GM21447 (cell line): Measurements from ENCODE around the gene FIGNL1.

ENCODE experiments used
- ATAC-seq: cut with Tn5 transposase; IDR thresholded peaks from one replicate; pipeline ENCODE4 v1.9.1; 2021; ENCODE audit not compliant: unreplicated experiment

Gene FIGNL1

DNA sequence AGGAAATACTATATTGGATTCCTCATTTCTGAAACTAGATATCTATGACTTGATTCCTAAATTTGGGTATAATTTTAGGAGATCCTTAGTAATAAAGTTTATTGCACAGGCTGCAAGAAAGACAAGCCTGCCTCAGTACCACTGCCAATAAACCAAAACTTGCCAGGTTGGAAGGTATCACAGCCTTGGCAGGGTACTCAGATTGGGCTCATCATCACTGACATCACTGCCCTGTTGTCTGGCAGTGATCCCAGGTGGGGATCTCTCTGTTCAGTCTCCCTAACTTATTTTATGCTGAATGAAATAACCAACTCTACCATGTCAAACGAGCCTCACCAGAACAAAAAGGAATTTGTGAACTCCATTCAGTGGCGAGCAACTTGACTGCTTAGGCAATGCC, 18.8 kb downstream of the FIGNL1 start:
- ATAC-seq: no peak

DNA sequence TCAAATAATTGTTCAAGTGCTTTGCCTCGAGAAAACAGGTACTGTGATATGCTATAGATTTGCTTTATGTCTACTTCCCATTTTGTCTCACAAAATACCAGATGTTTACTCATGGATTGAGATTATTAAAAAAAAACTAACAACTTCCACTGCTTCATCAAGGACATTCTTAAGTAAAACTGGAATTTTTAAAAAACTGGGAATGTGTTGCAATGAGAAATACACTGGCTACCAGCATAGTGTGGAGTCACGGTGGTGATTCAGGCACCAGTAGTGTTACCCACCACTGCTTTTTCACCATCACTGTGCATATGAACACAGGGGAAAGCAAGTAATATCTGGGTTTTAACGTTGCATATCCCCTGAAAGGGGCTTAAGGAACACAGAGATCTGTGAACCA, 21.2 kb downstream of the FIGNL1 start:
- ATAC-seq: no peak

DNA sequence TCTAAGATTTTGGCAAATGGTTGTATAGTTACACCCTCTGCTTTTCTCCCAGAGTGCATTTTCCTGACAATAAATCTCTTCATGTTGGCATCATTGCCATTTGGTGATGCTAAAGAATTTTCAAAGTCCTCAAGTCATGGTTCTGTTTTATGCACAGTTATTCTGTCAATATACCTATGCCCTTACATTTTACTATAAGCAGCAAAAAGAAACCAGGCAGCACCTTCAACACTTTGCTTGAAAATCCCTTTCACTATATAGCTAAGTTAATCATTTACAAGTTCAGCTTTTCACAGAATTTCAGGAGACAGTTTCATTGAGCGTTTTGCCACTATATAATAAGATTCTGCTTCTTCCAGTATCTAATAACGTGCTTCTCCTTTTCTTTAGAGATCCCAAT, 22.6 kb downstream of the FIGNL1 start:
- ATAC-seq: no peak

DNA sequence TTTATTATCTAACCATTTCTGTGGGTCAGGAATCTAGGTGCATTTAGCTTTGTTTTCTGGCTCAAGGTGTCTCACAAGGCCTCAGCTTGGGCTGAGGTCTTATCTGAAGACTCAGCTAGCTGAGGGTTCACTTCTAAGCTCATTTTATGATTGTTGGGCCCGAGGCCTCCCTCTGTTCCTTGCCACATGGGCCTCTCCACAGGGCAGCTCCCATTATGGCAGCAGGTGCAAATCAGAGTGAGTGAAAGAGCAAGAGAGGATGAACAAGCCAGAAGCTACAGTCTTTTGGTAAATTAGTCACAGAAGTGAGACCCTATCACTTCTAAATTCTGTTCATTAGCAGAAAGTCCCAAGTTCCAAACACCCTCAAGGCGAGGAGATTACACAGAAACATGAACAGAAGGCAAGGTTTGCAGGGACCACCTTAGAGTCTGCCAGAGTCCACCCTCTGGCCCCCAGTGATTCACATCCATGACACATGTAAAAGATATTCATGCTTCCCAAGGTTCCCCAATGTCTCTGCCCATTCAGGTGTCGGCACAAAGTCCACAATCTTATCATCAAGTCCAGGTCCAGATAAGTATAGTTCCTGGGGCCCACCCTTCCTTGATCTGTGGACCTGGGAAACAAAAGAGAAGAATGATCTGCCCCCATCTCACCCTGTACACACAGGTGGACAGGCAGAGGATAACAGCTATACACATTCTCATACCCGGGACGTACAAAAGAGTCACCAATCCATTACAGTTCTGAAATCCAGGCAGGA, 23.7 kb downstream of the FIGNL1 start:
- no peak for ATAC-seq

DNA sequence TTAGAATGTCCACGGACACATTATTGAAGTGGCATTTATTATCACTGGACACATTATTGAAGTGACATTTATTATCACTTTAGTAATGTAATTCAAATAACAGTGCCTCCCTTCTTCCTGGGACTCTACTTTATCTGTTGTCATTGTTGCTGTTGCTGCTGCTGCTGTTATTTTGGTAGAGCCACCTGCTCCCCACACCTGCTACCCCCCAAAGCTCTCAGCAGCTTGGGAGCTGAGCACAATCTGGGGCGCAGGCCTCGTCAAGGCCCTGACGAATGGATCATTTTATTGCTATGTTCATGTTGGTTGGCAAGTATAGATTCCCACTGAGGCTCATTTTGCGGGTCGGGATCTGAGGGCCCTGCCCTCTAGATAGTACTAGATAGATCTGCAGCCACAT, 24.8 kb downstream of the FIGNL1 start:
- ATAC-seq: no peak

DNA sequence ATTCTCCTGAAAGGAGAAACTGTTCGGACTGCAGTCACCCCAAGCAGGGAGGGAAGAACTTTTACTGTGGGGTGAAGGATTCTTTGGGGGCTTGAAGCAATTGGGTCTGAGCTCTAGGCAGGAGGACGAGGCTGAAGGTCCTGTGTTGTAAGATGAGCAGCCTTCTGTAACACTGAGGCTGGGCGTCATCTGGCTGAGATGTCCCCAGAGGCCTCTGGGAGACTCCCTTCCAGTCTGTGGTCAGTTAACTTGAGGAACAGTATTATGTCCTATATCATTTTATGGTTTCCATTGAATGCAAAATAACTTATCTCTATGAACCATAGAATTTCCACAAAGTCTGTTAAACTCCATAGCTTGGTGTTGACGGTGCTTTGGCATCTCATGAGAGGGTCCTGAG, 26.3 kb downstream of the FIGNL1 start:
- ATAC-seq: no peak

DNA sequence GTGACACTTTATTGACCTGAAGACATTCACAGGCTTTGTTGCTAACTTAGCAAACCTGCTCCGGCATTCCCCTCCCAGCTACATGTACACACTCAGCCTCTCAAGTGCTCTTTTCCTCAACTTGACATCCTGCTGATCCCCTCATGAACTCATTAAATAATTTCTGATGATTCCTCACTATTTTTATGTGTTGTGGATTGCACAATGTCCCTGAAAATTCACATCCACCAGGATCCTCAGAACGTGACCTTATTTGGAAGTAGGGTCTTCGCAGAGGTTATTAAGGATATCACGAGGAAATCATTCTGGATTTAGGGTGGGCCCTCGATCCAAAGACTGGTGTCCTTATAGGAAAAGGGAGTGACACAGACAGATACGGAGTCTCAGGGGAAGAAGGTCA, 27.3 kb downstream of the FIGNL1 start:
- ATAC-seq: no peak

DNA sequence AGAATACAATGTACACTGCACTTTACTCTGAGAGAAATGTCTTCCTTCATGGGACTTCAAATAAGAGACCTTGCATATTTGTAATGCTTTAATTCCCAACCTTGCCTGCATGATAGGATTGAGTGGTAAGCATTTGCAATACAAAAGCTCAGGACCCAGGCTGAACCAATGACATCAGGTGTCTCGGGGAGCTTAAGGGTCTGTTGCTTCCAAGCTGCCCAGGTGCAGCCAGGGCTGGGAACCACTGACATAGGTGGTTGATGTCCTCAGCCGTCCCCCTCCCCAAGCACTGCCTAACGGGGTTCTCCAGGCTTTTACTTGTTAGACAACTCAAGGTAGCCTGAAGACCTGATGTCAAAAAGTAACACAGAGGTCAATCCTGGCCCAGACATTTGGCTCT, 29.1 kb downstream of the FIGNL1 start:
- no peak for ATAC-seq

DNA sequence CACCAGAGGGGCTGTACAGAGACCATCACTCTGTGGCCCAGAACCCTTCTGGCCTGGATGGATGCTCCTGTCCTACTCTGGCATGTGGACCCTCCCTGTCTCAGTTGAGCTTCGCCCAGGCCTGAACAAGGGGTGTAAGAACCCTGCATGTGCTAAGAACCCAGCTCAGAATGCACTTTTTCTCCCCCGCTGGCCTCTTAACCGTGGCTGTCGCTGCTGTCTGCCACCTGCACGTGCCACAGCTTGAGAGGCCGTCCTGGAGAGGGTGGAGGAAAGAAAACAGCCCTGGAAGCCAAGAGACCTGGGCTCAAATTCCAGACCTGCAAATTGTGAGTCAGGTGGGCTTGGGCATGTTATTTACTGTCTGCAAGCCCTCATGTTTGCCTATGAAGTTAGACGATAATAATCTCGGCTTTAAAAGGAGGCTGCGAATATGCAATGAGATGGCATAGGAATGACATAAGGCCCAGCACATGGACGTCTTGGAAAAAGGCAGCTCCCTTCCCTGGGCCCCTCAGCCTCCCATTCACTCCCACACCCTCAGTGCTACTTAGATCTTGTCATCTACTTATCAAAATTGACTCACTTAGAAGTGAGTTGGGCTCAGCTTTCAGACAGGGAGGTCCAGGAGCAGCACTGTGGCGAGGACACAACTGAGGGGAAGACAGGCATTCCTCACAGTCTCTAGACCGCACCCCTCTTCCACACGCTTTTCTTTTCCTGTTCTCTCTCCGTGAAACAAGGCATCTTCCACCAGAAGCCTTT, 31.4 kb downstream of the FIGNL1 start:
- no peak for ATAC-seq

DNA sequence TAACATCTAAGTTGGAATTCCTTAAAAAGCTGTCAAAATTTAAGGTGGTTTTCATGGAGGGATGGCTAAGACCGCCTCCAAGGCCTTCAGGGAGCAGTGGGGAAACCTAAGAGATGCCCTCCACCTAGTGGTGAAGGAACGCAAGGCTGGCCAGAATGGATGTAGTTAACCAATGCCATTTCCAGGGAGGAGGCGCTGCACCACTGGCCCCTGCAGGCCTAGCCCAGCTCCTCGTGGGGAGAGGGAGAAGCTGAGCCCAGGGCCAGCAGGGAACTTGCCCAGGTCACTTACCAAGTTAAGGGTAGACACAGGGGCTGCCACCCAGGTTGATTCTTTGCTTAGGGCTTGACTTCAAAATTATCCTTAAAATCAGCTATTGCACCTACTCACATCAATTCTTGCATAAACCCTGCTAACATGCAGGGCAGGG, 32.0 kb downstream of the FIGNL1 start:
- ATAC-seq: peak; percentile 78

DNA sequence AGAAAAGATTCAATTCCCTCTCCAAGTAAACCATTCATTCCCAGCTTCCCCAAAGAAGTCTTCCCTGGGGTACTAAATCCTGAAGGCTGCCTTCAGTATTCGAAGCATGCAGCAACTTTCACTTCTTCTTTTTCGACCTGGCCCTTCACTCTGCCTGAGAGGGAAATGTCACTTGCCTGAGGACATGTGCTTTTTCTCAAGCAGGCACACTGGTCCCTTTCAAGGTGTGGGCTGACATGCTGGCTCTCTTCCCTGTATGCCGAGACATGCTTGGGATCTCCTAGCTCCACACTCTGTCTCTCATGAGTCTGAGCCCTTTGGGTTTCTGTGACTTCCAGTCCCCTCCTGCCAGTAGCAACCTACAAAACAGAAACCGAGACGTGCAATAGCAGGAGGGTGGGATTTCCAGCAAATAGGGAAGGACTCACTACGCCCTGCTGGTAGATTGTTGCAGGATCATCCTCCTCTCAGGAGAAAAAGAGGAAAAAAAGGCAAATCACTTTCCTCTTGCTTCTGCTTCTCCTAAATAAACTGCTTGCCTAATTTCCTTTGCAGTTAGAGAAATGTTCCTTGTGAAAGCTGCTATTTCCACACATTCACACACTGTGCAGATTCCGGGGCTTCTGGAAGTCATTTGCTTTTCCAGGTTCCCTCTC, 33.5 kb downstream of the FIGNL1 start:
- ATAC-seq: peak; percentile 83

DNA sequence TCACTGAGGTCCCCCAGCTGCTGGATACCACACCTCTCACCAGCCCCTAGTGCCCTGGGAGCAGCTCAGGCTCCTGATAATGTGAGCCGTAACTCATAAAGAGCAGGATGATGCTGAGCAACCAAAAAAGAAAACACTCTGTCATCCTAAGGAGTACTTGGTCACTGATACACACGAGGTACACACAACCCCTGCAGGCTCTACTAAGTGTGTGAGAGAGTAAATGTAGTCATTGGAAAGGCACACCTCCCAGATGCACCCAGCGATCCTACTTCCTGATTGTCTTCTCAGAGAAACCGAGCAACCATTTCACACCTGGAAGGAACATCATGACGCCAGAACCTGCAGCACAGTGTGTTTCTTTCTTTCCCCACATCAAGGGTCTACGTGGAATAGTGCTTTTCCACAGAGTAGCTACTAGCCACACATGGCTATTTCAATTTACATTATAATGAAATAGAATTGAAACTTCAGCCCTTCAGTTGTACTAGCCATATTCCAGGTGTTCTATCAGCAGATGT, 34.2 kb downstream of the FIGNL1 start:
- ATAC-seq: no peak

DNA sequence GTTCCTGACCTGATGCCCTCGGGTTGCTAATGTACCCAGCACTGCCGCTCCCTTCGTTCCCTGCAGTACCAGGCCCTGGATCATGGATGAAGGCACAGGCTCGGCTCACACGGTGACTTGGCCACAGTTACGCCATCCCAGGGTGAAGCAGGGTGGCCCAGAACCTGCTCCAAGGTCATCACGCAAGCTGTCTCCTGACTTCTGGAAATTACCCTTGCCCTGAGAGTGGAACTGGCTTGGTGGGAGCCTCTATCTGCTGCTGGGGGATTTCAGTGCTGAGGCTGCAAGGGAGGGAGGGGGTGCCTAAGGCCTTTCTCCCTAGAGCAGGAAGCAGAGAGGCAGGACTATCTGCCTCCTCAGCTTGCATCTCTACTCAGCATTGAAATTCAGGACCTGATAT, 36.6 kb downstream of the FIGNL1 start:
- no peak for ATAC-seq

DNA sequence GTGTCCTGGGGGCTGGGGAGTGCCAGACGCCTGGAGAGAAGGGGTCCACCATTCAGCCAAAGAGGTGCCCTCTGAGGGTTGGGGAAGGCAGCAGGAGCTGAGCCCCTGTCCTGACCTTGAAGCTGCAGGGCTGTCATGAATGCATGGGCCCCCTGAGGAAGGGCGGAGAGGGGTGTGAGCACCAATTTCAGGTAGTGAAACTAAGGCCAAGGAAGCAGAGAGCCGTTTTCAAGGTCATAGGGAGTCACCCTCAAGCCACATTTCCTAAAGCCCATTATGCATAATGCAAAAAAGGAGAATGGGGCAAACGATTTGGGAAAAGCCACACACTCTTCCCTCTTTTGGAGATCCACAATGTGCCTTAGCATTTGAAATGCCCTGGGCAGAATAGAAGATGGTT, 37.2 kb downstream of the FIGNL1 start:
- no peak for ATAC-seq

DNA sequence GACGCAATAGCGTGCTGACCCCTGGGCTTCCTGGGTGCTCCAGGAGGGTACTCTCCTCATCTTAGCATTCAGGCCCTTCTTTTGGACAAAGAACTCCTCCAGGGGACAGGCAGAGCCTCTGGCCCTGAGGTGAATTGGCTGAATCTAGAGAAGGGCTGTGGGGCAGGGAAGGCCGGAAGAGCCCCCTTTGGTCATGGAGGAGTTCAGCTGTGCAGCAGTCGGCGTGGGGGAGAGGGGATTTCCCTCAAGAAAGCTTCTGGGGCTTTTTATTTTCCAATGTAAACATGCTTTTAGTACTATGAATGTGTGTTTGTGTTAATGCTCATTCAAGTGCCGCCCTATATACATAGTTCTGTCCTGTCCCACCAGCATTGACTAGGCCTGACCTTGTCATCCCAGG, 38.8 kb downstream of the FIGNL1 start:
- ATAC-seq: no peak

DNA sequence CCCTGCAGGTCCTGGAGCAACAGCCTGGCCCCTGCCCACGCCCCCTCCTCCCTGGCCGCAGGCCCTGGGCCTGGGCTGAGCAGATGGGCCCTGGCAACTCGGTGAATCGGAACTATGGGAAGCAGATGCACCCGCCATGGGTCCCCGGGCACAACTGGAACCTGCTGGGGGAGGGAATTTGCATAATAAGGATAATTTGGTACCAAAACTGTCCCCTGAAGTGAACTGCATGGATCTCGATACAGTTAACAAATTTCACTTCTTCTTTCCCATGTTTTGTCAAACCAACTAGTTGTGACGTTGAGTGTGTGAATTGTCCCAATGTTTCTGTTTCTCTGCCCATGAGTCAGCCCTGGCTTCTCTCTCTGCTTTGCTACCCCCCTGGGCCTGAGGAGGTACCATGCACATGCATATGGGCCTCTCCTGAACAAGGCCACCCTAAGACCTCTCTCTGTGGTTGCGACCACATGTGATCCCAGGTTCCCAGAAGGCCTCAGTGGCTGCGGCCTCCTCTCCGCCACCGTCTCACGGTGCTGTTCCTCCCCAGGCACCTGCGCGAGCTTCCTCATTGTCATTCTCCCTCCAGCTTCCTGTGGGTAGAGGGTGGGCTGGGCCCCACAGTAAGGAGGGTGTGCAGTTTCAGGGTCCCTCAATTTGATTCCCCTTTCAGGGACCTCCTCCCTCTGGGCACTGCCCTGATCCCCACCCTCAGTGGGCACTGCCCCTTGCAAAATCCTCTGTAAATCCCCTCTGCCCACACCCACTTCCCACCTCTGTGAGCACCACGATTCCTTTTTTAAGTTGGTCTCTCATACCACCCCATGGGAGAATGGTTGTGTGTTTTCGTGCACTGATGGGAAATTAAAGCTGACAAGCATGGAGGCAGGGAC, 40.0 kb downstream of the FIGNL1 start:
- ATAC-seq: peak; percentile 60

DNA sequence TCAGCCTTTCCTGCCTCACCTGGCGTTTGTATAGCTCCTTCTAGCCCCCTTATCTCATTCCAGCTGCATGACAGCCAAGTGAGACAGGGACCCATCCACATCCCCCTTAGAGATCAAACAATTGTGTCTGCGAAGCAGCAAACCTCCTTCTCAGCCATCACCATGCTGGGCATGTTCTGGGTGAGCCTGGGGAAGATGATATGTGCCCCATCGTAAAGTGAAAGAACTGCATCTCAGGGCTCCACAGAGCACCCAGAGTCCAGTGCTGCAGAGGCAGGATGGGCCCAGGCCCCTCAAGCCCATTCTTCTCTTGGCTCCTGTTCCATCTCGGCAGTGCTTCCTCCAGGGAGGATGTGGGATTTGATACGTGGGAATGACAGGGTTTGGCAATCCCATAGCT, 43.2 kb downstream of the FIGNL1 start:
- ATAC-seq: no peak

DNA sequence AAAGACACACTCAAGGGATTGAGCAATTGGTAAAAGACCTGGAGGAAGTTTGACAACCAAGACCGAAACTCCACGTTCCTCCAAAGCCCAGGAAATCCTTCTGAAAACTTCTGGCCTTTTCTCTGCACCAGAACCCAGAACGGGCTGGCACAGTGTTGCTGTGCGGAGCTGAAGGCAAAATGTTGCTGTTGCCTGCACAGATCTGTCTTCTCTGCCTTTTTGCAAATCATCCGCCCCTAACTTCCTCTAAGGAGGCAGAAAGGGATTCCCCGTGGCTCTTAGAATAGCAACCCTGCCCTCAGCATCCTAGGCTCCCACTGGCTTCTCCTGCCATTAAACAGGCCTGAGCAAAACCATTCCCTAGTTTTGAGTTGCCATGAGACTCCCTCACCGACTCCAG, 44.9 kb downstream of the FIGNL1 start:
- peak; percentile 32 for ATAC-seq

DNA sequence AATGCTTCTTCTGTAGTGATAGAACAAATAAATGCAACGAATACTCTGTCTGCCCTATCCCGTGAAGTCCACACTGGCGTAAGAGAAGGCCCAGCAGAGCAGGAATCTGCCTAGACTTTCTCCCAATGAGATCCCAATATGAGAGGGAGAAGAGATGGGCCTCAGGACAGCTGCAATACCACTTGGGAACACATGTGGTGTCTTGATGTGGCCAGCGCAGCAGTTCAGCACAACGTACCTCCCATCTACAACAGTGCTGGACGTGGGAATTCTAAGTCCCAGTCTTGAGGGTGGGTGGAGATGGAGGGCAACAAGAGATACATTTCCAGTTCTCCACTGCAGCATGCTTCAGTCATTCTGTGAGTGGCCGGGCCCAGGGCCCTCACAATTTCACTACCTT, 45.8 kb downstream of the FIGNL1 start:
- ATAC-seq: no peak

DNA sequence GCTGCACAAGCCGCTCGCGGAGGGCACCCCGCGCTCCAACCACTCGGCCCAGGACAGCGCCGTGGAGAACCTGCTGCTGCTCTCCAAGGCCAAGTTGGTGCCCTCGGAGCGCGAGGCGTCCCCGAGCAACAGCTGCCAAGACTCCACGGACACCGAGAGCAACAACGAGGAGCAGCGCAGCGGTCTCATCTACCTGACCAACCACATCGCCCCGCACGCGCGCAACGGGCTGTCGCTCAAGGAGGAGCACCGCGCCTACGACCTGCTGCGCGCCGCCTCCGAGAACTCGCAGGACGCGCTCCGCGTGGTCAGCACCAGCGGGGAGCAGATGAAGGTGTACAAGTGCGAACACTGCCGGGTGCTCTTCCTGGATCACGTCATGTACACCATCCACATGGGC, 50.0 kb downstream of the FIGNL1 start:
- no peak for ATAC-seq

DNA sequence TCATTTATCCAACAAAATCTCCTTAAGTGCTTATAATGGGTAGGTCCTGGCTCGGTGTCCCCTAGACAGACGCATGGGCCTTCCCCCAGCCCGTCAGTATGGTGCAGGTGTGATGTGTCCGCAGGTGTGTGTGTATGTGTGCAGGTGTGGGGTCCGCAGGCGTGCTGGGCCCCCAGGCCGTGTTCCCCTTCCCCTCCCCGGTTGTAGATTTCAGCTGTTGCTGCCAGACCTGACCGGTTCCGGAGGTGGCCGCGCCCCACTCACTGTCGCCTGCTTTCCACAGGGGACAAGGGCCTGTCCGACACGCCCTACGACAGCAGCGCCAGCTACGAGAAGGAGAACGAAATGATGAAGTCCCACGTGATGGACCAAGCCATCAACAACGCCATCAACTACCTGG, 50.5 kb downstream of the FIGNL1 start:
- ATAC-seq: no peak
